ENCODE measurements around the gene CTNNA1.
"Not testable (repeated sequence)": the region's sequence is repeated elsewhere in the genome, so short reads cannot be mapped to it uniquely, and the experiment has no call there.

The CTNNA1 gene

GRCh38 chr5:138914338-138914737 is 161.1 kb downstream of the CTNNA1 start:
- DNase-seq (ENCODE audit: low spot score) = no peak
- TF ChIP-seq CTCF (IDR thresholded peaks at IDR 0.05; ENCODE audit: extremely low read depth, missing control alignments) = no peak

- DNase-seq (ENCODE audit: low spot score) = no peak
- no peak for TF ChIP-seq CTCF (IDR thresholded peaks at IDR 0.05; ENCODE audit: extremely low read depth, missing control alignments)
These were observed 165.5 kb downstream of the CTNNA1 start for GRCh38 chr5:138918686-138919085.

GRCh38 chr5:138920181-138920580 is 167.0 kb downstream of the CTNNA1 start:
- no peak for TF ChIP-seq CTCF (IDR thresholded peaks at IDR 0.05; ENCODE audit: extremely low read depth, missing control alignments)
- no peak for DNase-seq (ENCODE audit: low spot score)

GRCh38 chr5:138921362-138921761 is 168.1 kb downstream of the CTNNA1 start:
- DNase-seq (ENCODE audit: low spot score) = not testable (repeated sequence)

GRCh38 chr5:138922494-138922893 is 169.3 kb downstream of the CTNNA1 start:
- no peak for TF ChIP-seq CTCF (IDR thresholded peaks at IDR 0.05; ENCODE audit: extremely low read depth, missing control alignments)
- DNase-seq (ENCODE audit: low spot score) = peak; percentile 47

GRCh38 chr5:138925090-138925635 is 171.9 kb downstream of the CTNNA1 start:
- no peak for DNase-seq (ENCODE audit: low spot score)
- TF ChIP-seq CTCF (IDR thresholded peaks at IDR 0.05; ENCODE audit: extremely low read depth, missing control alignments) = no peak

- DNase-seq (ENCODE audit: low spot score) = no peak
- TF ChIP-seq CTCF (IDR thresholded peaks at IDR 0.05; ENCODE audit: extremely low read depth, missing control alignments) = no peak
These were observed 173.0 kb downstream of the CTNNA1 start for GRCh38 chr5:138926257-138926656.

GRCh38 chr5:138926688-138927448 is 173.6 kb downstream of the CTNNA1 start:
- no peak for TF ChIP-seq CTCF (IDR thresholded peaks at IDR 0.05; ENCODE audit: extremely low read depth, missing control alignments)
- DNase-seq (ENCODE audit: low spot score) = no peak
